SH-SY5Y (cell line): Measurements from ENCODE around the gene SLC9A6.

Experiments
- GATA2 ChIP-seq: IDR thresholded peaks from 2 replicates; pipeline ENCODE4 v1.6.1; 2011; ENCODE audit warnings: mild to moderate bottlenecking, low read depth, low read length
- GATA3 ChIP-seq: IDR thresholded peaks from 2 replicates; pipeline ENCODE4 v1.6.1; 2011; ENCODE audit warnings: low read depth, mild to moderate bottlenecking, low read length, moderate library complexity

The SLC9A6 gene

DNA sequence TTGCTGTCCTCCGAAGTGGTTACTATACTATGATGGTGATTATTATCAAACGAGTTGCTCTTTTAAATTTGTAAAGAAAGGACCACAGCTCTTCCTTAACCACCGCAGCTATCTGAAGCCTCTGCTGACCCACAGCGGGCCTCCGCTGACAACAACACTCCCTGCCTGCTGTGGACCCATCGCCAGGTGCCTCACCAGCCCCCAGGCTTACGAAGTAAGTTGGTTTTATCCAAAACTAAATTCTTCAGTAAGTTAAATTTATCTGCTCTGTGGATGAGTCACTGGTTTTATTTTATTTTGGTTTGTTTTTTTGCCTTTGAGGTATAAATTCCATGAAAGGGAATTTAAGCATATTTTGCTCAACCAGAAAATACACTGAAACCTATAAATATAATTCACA lies 54.7 kb downstream of the SLC9A6 start:
- no peak for TF ChIP-seq GATA2
- no peak for TF ChIP-seq GATA3

DNA sequence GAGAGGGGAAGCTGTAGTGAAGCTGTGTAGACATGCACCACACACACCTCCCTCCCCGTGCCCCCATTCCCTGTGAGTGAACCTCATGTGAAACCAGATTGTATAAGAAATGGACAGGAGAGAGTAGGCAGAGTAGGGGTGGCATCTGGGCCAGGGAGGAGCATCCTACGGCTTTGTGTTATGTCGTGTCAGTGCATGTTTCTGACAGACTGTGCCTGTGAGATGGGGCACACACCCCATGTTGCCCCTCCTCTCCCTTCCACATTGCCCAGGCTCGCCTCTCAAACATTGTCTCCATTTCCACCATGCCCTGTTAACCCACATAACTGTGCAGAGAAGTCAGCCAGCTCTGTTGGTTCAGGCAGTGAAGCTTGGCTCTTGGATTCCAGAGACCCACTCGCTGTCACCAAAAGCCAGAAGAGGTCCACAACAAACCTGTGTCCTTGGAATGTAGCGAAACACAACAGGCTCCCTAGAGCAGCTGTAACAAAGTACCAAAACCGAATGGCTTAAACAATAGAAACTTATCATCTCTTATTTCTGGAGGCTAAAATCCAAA lies 56.1 kb downstream of the SLC9A6 start:
- TF ChIP-seq GATA2 (no peak), GATA3 (no peak)

DNA sequence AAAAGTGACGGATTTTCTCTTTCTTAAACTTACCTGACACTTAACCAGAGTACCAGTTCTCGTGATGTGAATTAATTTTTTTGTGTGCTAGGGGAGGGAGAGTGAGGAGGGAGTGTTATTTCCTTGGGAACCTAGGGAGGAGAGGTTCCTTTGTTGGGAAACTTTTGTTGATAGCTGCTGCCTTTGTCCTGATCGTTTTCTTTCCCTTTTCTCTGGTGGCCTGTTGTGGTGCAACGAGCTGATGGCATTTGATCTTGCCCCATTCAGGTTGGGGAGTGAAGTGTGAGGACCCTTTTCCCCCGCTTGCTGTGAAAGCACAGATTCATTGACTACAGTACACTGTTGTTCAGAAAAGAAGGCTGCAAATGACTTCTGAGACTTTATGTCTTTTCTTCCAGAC lies 59.8 kb downstream of the SLC9A6 start:
- TF ChIP-seq GATA2 (no peak), GATA3 (no peak)

DNA sequence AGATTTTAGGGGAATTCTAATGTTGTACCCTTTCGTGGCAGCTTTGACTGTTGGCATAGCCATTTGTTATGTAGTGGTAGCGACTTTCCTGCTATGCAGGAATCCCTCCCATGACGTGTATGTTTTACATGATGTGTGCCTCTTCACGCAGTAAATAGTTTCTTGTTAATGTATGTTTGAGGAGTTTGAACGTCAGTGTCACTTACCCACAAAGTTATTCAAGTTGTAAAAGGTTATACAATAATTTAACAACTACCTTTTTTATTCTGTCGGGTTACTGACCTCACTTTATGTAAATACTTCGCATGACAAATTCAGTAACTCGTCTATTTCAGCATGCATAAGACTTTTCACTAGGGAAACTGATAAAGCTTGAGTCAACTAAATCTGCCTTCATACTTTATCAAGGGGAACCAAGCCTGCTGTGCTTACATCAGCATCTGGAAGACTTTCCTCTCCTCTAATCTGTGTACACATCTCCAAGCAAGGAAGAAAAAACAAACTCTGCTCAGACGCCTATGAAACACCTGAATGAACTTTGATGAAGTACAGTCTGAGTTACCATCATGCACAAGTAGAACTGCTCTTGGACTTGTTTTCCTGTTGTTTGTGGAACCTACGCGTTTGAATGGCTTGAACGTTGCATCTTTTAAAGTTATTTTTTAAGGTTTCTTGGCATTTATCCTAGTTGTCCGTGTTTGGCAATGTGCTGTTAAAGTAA lies 61.2 kb downstream of the SLC9A6 start:
- TF ChIP-seq GATA3 (no peak), GATA2 (no peak)

DNA sequence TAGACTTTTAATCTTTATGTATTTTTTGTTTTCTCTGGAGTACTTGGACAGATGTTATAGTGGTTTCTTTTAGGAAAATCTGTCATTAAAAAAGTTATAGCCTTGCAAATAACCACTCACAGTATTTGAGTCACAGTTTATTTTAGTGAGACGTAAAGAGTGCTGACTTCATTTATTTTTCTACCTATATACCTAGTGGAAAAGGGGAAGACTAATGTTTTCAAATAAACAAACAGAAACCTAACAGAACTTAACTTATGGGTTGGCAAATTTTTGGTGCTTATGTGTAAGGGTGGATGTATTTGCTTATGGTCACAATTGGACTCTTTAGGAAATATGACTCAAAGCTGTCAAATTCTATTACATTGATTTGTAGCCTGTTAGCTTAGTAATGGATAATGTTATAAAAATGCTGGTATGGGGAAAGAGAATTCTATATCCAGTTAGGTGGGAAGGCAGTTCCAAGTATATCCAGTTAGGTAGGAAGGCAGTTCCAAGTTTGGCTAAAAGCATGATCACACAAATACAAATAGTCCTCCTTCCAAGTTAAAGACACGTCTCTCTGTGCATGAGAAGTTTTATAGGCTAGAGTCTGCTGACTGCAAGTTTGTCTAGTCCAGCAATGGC lies 61.9 kb downstream of the SLC9A6 start:
- no peak for TF ChIP-seq GATA3
- TF ChIP-seq GATA2, result no peak

DNA sequence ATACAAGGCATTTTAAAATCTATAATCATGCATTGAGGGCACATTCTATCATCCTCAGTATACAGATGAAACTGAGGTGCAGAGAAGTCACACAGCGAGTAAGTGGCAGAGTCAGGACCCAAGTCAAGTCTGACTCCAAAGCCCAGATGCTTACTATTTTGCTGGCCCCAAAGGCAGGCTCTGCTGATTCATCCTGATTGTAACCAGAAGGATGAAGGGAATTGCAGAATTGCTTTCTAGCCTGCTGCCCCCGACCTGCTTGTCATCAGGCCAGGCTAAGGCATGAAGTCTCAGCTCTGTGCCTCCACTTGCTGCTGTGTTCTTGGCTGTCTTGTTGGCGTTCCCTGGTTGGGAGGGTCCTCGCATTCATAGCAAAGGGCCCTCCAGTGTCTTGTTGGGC lies 62.7 kb downstream of the SLC9A6 start:
- TF ChIP-seq GATA2 (no peak), GATA3 (no peak)

DNA sequence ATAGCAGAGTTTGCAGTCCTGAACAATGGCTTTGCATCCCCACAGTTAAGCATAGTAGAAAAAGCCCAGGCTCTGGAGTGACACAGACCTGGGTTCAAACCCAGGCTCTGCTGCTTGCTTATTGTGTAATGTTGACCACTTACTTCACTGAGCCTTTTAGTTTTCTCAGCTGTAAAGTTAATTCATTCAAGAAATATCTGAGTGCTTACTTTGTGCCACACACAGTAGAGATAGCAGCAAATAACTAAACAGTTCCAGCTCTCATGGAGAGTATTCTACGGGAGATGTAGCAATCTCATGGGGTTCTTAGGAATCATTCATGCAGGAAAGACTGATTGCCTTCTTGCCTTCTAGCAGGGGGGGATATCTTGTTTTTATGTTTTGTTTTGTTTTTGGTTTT lies 63.2 kb downstream of the SLC9A6 start:
- TF ChIP-seq GATA3 (no peak), GATA2 (no peak)

DNA sequence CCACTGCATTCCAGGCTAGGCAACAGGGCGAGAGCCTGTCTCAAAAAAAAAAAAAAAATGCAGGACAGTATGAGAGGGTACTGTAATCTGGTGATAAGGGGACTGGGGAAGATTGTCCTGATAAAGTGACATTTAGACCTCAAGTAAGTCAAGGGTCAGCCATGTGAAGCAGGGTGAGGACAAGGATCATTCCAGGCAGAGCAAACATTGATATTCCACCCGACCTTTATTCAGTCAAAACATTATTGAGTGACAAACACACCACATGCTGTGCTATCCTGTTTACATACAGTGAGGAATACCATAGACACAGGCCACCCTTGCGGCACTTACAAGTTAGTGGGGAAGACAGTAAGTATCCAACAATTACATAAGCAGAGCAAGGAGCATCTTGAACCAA lies 64.4 kb downstream of the SLC9A6 start:
- no peak for TF ChIP-seq GATA2
- no peak for TF ChIP-seq GATA3

DNA sequence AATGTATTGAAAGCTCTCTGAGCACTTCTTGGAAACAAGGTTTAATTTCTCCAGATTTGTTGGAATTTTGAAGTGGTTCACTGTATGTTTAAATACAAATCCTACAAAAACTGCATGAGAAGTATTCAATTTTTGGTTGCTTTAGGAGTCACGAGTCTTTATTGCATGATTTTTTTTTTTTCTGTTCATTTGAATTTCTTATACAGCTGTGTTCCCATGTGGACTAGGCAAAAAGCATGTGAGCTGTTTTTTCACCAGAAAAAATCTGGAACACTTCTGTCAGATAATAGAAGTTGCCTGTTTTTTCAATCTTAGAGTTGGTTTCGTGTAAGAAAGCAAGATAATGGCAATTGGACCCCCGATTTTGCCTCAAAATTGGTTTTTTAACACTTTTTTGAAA lies 66.4 kb downstream of the SLC9A6 start:
- TF ChIP-seq GATA2 (no peak), GATA3 (no peak)

DNA sequence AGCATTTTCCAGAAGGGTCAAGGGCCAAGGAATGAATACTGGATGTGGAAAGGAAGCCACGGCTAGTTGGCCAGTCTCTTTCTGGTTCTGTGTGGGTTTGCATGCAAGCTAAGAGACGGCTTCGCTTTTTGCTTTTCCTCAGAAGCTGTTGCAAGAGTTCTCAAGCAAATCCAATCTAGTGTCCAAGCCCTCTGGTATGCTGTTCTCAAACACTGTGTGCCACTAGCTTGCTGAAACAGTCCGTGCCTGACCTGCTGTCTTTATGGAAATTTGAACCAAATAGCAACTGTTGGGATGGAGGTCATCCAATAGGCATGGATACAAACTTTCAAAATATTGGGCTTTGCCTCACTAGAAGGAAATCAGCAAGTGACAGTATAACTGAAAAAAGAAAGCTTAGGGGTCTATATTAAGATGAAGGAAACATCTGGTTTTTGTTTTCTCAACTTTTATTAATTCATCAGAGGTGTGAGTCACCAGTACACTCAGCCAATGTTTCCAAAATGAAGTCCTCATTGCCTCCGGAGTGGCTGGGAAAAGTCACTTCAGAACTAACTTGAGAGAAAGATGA lies 70.5 kb downstream of the SLC9A6 start:
- TF ChIP-seq GATA2 (no peak), GATA3 (no peak)

DNA sequence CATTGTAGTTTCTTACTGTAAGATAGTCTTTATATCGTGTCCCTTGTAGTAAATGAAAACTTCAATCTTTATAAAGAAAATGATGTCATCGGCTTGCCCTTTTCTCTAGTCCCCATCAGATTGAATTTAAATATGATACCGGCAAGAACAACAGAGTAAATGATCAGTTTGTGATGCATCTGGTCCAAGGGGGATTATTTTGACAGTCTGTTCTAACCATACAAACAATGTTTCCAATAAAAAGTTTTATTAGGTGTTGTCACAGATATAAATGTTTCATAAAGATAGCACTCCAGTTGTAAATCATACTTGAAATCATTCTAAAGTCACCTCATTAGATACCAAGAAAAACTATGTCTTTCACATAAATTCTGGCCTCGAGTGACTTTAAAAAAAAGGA lies 72.3 kb downstream of the SLC9A6 start:
- no peak for TF ChIP-seq GATA3
- no peak for TF ChIP-seq GATA2

DNA sequence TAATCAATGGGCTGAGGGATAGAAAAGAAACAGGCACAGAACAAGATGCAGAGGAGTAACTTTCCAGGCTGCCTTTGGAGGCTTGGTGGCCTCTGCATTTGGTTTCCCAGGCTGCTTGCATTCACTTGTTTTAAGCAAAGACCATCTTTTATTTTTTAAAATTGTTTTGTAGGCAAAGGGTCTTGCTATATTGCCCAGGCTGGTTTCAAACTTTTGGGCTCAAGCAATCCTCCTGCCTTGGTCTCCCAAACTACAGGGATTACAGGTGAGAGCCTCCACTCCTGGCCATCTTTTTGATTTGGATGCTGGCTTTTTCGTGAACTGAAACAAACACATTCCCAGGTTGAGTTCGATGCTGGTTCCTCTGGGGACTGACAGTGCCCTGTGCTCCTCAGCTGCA lies 74.1 kb downstream of the SLC9A6 start:
- TF ChIP-seq GATA3 (no peak), GATA2 (no peak)

DNA sequence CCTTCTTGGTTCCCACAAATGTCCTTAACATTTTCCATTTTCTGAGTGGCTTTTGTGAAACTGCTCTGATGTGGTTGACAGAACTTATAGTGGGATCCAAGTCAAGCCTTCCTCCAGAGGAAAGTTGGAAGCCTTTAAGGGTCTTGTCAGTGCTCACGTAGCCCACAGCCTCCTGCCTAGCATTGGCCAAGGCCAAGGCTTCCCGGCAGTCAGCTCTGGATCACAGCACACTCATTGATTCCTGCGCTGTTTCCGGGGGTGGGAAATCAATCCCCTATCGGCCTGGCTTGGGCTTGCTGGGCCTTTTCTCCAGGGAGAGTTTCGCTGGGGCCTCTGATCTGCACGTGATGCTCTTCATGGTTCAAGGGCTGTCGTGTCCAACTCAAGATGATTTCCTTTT lies 76.1 kb downstream of the SLC9A6 start:
- TF ChIP-seq GATA2 (no peak), GATA3 (no peak)

DNA sequence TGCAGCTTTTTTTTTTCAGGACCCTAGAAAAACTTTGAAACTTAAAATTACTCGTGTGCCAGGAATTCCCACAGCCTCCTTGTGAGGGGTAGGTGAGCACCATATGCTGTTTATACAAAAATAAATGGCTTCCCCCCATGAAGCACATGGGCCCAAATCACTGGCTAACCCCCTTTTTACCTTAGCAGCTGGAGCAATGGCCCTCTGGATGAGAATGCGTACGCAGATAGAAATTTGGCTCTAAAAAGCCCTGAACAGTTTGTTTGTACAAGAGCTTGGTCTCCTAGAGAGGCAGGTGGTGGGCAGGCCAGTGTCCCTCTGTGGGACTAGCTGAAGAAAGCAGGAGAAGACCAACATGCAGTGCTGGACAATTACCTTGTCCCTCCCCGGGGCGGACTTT lies 76.5 kb downstream of the SLC9A6 start:
- TF ChIP-seq GATA2 (no peak), GATA3 (no peak)

DNA sequence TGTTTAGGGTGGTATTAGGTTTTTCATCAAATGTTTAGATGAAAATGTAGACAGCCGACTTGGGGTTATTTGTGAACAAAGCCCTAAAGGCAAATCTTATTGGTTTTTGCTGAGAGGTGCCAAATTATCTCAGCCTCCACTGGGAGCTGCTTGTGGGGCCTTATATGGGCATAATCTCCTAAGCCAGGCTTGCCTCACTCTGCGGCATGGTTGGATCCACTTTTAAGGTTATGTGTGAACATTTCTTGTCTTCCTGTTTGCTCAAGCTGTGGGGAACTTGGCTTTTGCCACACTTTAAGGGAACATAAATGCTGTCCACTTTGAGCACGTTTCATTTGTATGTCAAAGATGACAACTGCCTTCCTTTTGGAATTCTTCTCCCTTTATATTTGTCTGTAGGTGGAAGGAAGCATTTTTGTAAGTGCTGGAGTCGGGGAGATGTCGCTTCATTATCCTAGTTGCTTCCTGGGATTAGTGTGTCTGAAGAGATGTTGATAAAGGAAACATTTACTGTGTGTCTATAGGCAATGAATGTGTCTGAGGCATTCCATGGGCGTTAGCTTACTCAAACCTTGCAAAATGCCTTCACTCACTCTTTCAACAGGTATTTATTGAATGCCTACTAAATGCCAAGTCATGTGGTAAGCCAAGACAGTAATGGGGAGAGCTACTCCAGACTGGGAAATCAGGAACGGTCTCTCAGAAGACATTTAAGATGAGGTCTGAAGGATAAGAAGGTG lies 78.3 kb downstream of the SLC9A6 start:
- TF ChIP-seq GATA2 (no peak), GATA3 (no peak)
